Stomach (tissue), 9 donors: ENCODE data around the gene CABP2. TPM values are rescaled to one million over a fixed set of nuclear protein-coding genes. Genes with fewer than 3 reads are reported as not detected.
"Not testable (repeated sequence)": the region's sequence is repeated elsewhere in the genome, so short reads cannot be mapped to it uniquely, and the experiment has no call there.

Source experiments
- DNase-seq, 2 donors: peaks; one replicate each; pipeline versions ENCODE4 v3.0.0 to v3.0.0-alpha.2; 2013 to 2019
- H3K27ac ChIP-seq, 5 donors: fragments of 200-600 bp in 4 of 5; sonication (generic) in 4 of 5; one replicate each; pipeline ENCODE4 v1.5.1; 2013 to 2019; ENCODE audit warnings: mild to moderate bottlenecking in 1 of 5, moderate library complexity in 1 of 5
- H3K27me3 ChIP-seq, 3 donors: fragments of 200-600 bp; sonication (generic); one replicate each; pipeline ENCODE4 v1.5.1; 2017 to 2019; ENCODE audit warnings: mixed run types in 1 of 3
- H3K36me3 ChIP-seq, 4 donors: fragments of 200-600 bp; sonication (generic); 1 replicate in 3 of 4; 2 replicates in 1 of 4; pipeline ENCODE4 v1.5.1; 2016 to 2019
- H3K4me1 ChIP-seq, 4 donors: fragments of 200-600 bp; sonication (generic); one replicate each; pipeline ENCODE4 v1.5.1; 2016 to 2019
- H3K4me3 ChIP-seq, 4 donors: fragments of 200-600 bp; sonication (generic) in 3 of 4; one replicate each; pipeline ENCODE4 v1.5.1; 2016 to 2019; ENCODE audit warnings: mild to moderate bottlenecking in 1 of 4
- H3K9me3 ChIP-seq, 4 donors: fragments of 200-600 bp; sonication (generic); one replicate each; pipeline ENCODE4 v1.5.1; 2016 to 2019
- EP300 ChIP-seq: sonication (generic); formaldehyde crosslinking; IDR thresholded peaks from one replicate; pipeline ENCODE4 v1.6.1; 2017; ENCODE audit warnings: antibody characterized with exemption
- POLR2A ChIP-seq, 4 donors: fragments of 450-650 bp; IDR thresholded peaks; one replicate each; pipeline ENCODE4 v1.6.1; 2016; ENCODE audit warnings: antibody characterized with exemption in 4 of 4, control low read depth in 2 of 4, mild to moderate bottlenecking in 1 of 4, moderate library complexity in 1 of 4
- POLR2AphosphoS5 ChIP-seq, 3 donors: sonication (generic); formaldehyde crosslinking; IDR thresholded peaks; one replicate each; pipeline ENCODE4 v1.6.1; 2016; ENCODE audit warnings: antibody characterized with exemption in 3 of 3
- WGBS, 5 donors: extraction: QIAGEN DNeasy Blood & Tissue Kit in 3 of 5; methylation state at CpG; one replicate each; pipeline versions ENCODE4 v1.1.5 to v1.1.7; 2013 to 2018; 5-methylcytosine and 5-hydroxymethylcytosine counted together
- intact Hi-C: fragments of 100-400 bp; cut with DNase I; formaldehyde crosslinking; loops from one replicate; pipeline ENCODE4 v1.15.1; 2023; ENCODE audit warnings: low total_unique reads
- polyA plus RNA-seq, 3 donors: library from polyadenylated mRNA; stranded (reverse); fragments of 200-250 nt; gene quantifications; one replicate each; pipeline ENCODE4 v1.2.3, GENCODE V29; 2013
- total RNA-seq, 5 donors: library from RNA; depleted of rRNA; stranded (reverse); fragments of >200 nt; gene quantifications; one replicate each; pipeline versions ENCODE4 v1.1.0 to v1.2.3, GENCODE V29; 2014 to 2016
- TF ChIP-seq, protein P1 (sequence below), 7 experiments: fragments of 450-650 bp in 4 of 7; fragments of 200-600 bp in 3 of 7; sonication (generic) in 3 of 7; IDR thresholded peaks; one replicate each; pipeline ENCODE4 v1.5.1; 2016 to 2019; ENCODE audit warnings: antibody characterized with exemption in 7 of 7, control low read depth in 2 of 7, mild to moderate bottlenecking in 1 of 7
- donor health status: healthy with polysubstance abuse.
- donor health status: Bipolar disorder and iron deficiency.
- donor health status: healthy.

CABP2 gene
- total and polyA plus RNA-seq, 8 donors, result not detected

DNA sequence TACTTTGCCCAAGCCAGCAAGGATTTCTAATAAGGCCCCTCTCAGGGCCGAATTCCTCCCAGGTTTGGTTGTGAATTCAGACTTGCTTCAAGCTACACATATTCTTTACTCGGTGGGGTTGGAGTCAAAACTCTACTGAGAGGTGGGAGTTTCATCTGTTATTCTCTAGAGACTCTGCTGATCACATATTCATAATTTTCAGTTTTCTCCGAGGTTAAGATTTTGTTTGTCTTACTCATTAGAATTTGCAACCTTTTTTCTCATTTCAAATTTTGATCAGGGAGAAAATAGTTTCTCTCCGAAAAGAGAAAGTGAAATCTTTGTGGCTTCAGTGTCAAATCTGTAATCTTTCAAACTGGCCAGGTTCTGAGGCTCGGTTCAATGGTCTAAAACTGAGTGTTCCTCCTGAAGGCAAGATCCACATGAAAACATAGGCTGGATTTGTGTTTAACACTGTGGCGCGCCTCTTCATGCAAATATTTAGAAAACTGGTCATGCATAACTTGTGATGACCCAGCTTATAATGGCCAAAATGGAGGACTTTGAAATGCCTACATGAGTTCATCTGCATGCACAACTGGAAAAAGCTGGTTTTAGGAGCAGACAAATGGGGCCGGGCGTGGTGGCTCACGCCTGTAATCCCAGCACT, 38.8 kb upstream of the CABP2 start:
- 52 to 63% (median 59%) methylated on average over 10 of the region's 10 CpGs for WGBS, 5 donors
- TF ChIP-seq, protein P1, sequence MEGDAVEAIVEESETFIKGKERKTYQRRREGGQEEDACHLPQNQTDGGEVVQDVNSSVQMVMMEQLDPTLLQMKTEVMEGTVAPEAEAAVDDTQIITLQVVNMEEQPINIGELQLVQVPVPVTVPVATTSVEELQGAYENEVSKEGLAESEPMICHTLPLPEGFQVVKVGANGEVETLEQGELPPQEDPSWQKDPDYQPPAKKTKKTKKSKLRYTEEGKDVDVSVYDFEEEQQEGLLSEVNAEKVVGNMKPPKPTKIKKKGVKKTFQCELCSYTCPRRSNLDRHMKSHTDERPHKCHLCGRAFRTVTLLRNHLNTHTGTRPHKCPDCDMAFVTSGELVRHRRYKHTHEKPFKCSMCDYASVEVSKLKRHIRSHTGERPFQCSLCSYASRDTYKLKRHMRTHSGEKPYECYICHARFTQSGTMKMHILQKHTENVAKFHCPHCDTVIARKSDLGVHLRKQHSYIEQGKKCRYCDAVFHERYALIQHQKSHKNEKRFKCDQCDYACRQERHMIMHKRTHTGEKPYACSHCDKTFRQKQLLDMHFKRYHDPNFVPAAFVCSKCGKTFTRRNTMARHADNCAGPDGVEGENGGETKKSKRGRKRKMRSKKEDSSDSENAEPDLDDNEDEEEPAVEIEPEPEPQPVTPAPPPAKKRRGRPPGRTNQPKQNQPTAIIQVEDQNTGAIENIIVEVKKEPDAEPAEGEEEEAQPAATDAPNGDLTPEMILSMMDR (IDR thresholded peaks at IDR 0.05), result no peak
- no peak for TF ChIP-seq POLR2A (IDR thresholded peaks at IDR 0.05)
- no peak for TF ChIP-seq POLR2AphosphoS5 (IDR thresholded peaks at IDR 0.05)
- no peak for TF ChIP-seq EP300
- H3K27ac ChIP-seq, result no peak overlapping the region
- H3K4me1 ChIP-seq, result peaks cover 0 to 37% (median 16%) of the 10 kb centered on the region in 4 donors
- intact Hi-C loops, result no loop called here
- no peaks in the 10 kb centered on the region for H3K36me3 ChIP-seq
- H3K27me3 ChIP-seq, result peaks cover 0 to 8% (median 0%) of the 10 kb centered on the region in 3 donors
- no peak overlapping the region for H3K4me3 ChIP-seq
- no peaks in the 10 kb centered on the region for H3K9me3 ChIP-seq
- DNase-seq, result no peak

DNA sequence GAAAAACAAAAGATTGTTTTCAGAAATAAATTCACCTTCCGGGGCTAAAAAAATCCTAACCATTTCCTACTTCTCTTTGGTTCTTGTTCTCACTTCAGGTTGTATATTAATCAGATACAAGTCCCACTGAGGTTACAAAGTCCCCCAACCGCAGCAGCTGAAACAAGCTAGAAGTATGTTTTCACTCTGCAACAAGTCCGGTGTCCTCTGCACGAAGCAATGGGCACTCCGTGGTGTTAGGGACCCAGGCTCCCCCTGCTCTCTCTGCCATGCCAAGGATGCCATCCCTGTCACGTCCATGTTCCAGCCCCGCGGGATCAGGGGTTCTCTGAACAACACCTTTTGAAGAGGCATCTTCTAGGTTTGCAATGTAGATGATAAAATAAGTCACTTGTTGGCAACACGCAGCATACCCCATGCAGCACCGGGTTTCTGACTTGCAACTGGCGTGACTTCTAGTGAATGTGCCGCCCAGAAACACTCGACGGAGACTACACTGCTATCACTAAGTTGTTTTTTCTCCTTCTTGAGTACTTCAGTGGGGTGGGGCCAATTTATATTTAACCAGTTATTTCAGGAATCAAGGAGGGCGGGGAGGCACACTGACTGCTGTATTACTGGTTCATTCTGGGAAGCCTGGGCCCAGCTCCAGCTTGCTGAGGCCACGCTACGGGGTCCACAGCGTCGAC, 35.0 kb upstream of the CABP2 start:
- WGBS, 5 donors, result 24 to 54% (median 27%) methylated on average over 19 of the region's 19 CpGs
- Histone ChIP-seq H3K27ac (peak overlapping the region in 3 of 5 donors; percentile 39 to 62 (median 43)), H3K4me1 (peaks cover 0 to 27% (median 13%) of the 10 kb centered on the region in 4 donors), H3K27me3 (peaks cover 0 to 8% (median 0%) of the 10 kb centered on the region in 3 donors), H3K4me3 (peak overlapping the region in 1 of 4 donors; percentile 9), H3K36me3 (no peaks in the 10 kb centered on the region), H3K9me3 (no peaks in the 10 kb centered on the region)
- peak; percentile 53 to 81 for DNase-seq
- no peak for TF ChIP-seq EP300
- TF ChIP-seq, protein P1 (IDR thresholded peaks at IDR 0.05), result no peak
- no peak for TF ChIP-seq POLR2AphosphoS5 (IDR thresholded peaks at IDR 0.05)
- no peak for TF ChIP-seq POLR2A (IDR thresholded peaks at IDR 0.05)
- intact Hi-C loops, result no loop called here

GRCh38 chr11:67556244-67556643, 33.0 kb upstream of the CABP2 start:
- WGBS, 5 donors, result 74 to 87% (median 85%) methylated on average over 3 of the region's 3 CpGs
- H3K27me3 ChIP-seq, result peaks cover 0 to 8% (median 0%) of the 10 kb centered on the region in 3 donors
- intact Hi-C loops, result no loop called here
- TF ChIP-seq, protein P1 (IDR thresholded peaks at IDR 0.05), result no peak
- DNase-seq, result no peak
- H3K36me3 ChIP-seq, result no peaks in the 10 kb centered on the region
- H3K4me3 ChIP-seq, result no peak overlapping the region
- H3K9me3 ChIP-seq, result peaks cover 0 to 5% (median 2%) of the 10 kb centered on the region in 4 donors
- no peak overlapping the region for H3K27ac ChIP-seq
- peaks cover 0 to 16% (median 10%) of the 10 kb centered on the region in 4 donors for H3K4me1 ChIP-seq

DNA sequence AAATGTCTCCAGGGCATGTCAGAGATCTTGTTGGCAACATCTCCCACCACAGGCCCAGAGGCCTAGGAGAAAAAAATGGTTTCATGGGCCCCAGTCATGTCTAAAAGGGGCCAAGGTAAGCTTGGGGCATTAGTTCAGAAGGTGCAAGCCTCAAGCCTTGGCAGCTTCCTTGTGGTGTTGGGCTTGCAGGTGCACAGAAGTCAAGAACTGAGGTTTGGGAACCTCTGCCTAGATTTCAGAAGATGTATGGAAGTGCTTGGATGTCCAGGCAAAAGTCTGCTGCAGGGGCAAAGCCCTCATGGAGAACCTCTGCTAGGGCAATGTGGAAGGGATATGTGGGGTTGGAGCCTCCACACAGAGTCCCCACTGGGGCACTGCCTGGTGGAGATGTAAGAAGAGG, 28.5 kb upstream of the CABP2 start:
- DNase-seq, intact Hi-C loops, H3K9me3 ChIP-seq, H3K36me3 ChIP-seq, H3K4me1 ChIP-seq, H3K4me3 ChIP-seq, H3K27me3 ChIP-seq, H3K27ac ChIP-seq: not testable (repeated sequence)

DNA sequence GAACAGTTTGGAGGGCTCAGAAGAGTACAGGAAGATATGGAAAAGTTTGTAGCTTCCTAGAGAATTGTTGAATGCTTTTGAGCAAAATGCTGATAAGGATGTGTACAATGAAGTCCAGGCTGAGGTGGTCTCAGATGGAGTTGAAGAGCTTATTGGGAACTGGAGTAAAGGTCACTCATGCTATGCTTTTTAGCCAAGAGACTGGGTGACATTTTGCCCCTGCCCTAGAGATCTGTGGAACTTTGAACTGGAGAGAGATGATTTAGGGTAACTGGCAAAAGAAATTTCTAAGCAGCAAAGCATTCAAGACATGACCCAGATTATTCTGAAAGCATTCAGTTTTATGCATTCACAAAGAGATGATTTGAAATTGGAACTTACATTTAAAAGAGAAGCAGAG, 27.9 kb upstream of the CABP2 start:
- TF ChIP-seq, protein P1 (IDR thresholded peaks at IDR 0.05), result no peak
- TF ChIP-seq EP300, result no peak
- no peak for TF ChIP-seq POLR2A (IDR thresholded peaks at IDR 0.05)
- no peak for TF ChIP-seq POLR2AphosphoS5 (IDR thresholded peaks at IDR 0.05)
- Histone ChIP-seq H3K27ac (no peak overlapping the region), H3K36me3 (no peaks in the 10 kb centered on the region), H3K4me3 (no peak overlapping the region), H3K27me3 (no peaks in the 10 kb centered on the region), H3K4me1 (no peaks in the 10 kb centered on the region), H3K9me3 (peaks cover 0 to 5% (median 2%) of the 10 kb centered on the region in 4 donors)
- DNase-seq, result no peak
- intact Hi-C loops, result no loop called here
